ENCODE results near the gene CMTR1. TPM values are rescaled to one million over a fixed set of nuclear protein-coding genes. Genes with fewer than 3 reads are reported as not detected.

Gene CMTR1
- 10 to 100 TPM; 31.3 to 46.9 TPM for total RNA-seq
- polyA plus RNA-seq (ENCODE audit: insufficient read length in 2 of 2), result 10 to 100 TPM; 45.4 to 51.1 TPM
- long read RNA-seq, donor 1, full-length matches to known transcripts, result 4 of 4 reads
- long read RNA-seq, donor 1, partial matches to known transcripts, result 0 of 4 reads
- long read RNA-seq, donor 1, other reads (novel, unspliced or antisense), result 0 of 4 reads
- long read RNA-seq, donor 2, full-length matches to known transcripts, result 1 of 87 reads
- long read RNA-seq, donor 2, partial matches to known transcripts, result 33 of 87 reads
- long read RNA-seq, donor 2, other reads (novel, unspliced or antisense), result 53 of 87 reads
- long read RNA-seq, donor 3, full-length matches to known transcripts, result 1 of 1 reads
- long read RNA-seq, donor 3, partial matches to known transcripts, result 0 of 1 reads
- long read RNA-seq, donor 3, other reads (novel, unspliced or antisense), result 0 of 1 reads
- long read RNA-seq, donor 4, full-length matches to known transcripts, result 2 of 27 reads
- long read RNA-seq, donor 4, partial matches to known transcripts, result 25 of 27 reads
- long read RNA-seq, donor 4, other reads (novel, unspliced or antisense), result 0 of 27 reads

- 0% methylated on average over 53 of the region's 61 CpGs for WGBS (ENCODE audit: insufficient coverage)
- peak within 1 kb of the TSS; percentile 84 for H3K27ac ChIP-seq (ENCODE audit: low read depth, low read length)
- no peaks in the 10 kb centered on the region for H3K9me3 ChIP-seq (ENCODE audit: control insufficient read depth, insufficient read depth, low read length)
Observed at GRCh38 chr6:37432916-37433656, at the start of gene CMTR1. CMTR1 (plus strand) TSS chr6:37433221; CDS start chr6:37435630, 2,409 bp downstream.

GRCh38 chr6:37388578-37388977 lies 44.4 kb upstream of the CMTR1 start:
- Histone ChIP-seq H3K4me1 (ENCODE audit: control insufficient read depth, insufficient read depth, low read length) (no peaks in the 10 kb centered on the region), H3K27me3 (ENCODE audit: control insufficient read depth, insufficient read depth, low read length) (no peaks in the 10 kb centered on the region), H3K4me3 (ENCODE audit: low read depth, low read length) (no peak overlapping the region), H3K27ac (ENCODE audit: low read depth, low read length) (no peak overlapping the region), H3K9me3 (ENCODE audit: control insufficient read depth, insufficient read depth, low read length) (no peaks in the 10 kb centered on the region), H3K36me3 (ENCODE audit: control insufficient read depth, insufficient read depth, low read length) (peaks cover 34% of the 10 kb centered on the region)
- no peak for DNase-seq (ENCODE audit: low read depth in 4 of 6, low spot score in 6 of 6)

More at GRCh38 chr6:37432916-37433656, at the start of gene CMTR1:
- peak within 1 kb of the TSS; percentile 83 for H3K4me3 ChIP-seq (ENCODE audit: low read depth, low read length)
- H3K4me1 ChIP-seq (ENCODE audit: control insufficient read depth, insufficient read depth, low read length), result peaks cover 12% of the 10 kb centered on the region
- peak; percentile 77 to 96 (median 84) for DNase-seq (ENCODE audit: low read depth in 4 of 6, low spot score in 6 of 6)
- H3K27me3 ChIP-seq (ENCODE audit: control insufficient read depth, insufficient read depth, low read length), result no peaks in the 10 kb centered on the region
- peaks cover 14% of the 10 kb centered on the region for H3K36me3 ChIP-seq (ENCODE audit: control insufficient read depth, insufficient read depth, low read length)

- DNase-seq (ENCODE audit: low read depth in 4 of 6, low spot score in 6 of 6), result no peak
- no peaks in the 10 kb centered on the region for H3K27me3 ChIP-seq (ENCODE audit: control insufficient read depth, insufficient read depth, low read length)
- H3K4me3 ChIP-seq (ENCODE audit: low read depth, low read length), result no peak overlapping the region
- WGBS (ENCODE audit: insufficient coverage), result no CpG with 5 or more reads among the region's 3 CpGs
- no peaks in the 10 kb centered on the region for H3K4me1 ChIP-seq (ENCODE audit: control insufficient read depth, insufficient read depth, low read length)
- H3K27ac ChIP-seq (ENCODE audit: low read depth, low read length), result no peak overlapping the region
- H3K36me3 ChIP-seq (ENCODE audit: control insufficient read depth, insufficient read depth, low read length), result peaks cover 28% of the 10 kb centered on the region
- H3K9me3 ChIP-seq (ENCODE audit: control insufficient read depth, insufficient read depth, low read length), result no peaks in the 10 kb centered on the region
Observed at GRCh38 chr6:37389857-37390256, 43.2 kb upstream of the CMTR1 start.

GRCh38 chr6:37391120-37391519 lies 41.9 kb upstream of the CMTR1 start:
- no peaks in the 10 kb centered on the region for H3K9me3 ChIP-seq (ENCODE audit: control insufficient read depth, insufficient read depth, low read length)
- no peak for DNase-seq (ENCODE audit: low read depth in 4 of 6, low spot score in 6 of 6)
- no peak overlapping the region for H3K27ac ChIP-seq (ENCODE audit: low read depth, low read length)
- H3K36me3 ChIP-seq (ENCODE audit: control insufficient read depth, insufficient read depth, low read length), result peaks cover 28% of the 10 kb centered on the region
- H3K4me1 ChIP-seq (ENCODE audit: control insufficient read depth, insufficient read depth, low read length), result no peaks in the 10 kb centered on the region
- H3K27me3 ChIP-seq (ENCODE audit: control insufficient read depth, insufficient read depth, low read length), result no peaks in the 10 kb centered on the region
- WGBS (ENCODE audit: insufficient coverage), result 94% methylated on average over 2 of the region's 2 CpGs
- no peak overlapping the region for H3K4me3 ChIP-seq (ENCODE audit: low read depth, low read length)

- no CpG with 5 or more reads among the region's 1 CpG for WGBS (ENCODE audit: insufficient coverage)
- no peaks in the 10 kb centered on the region for H3K27me3 ChIP-seq (ENCODE audit: control insufficient read depth, insufficient read depth, low read length)
- H3K27ac ChIP-seq (ENCODE audit: low read depth, low read length), result no peak overlapping the region
- DNase-seq (ENCODE audit: low read depth in 4 of 6, low spot score in 6 of 6), result no peak
- no peak overlapping the region for H3K4me3 ChIP-seq (ENCODE audit: low read depth, low read length)
- H3K4me1 ChIP-seq (ENCODE audit: control insufficient read depth, insufficient read depth, low read length), result no peaks in the 10 kb centered on the region
- no peaks in the 10 kb centered on the region for H3K9me3 ChIP-seq (ENCODE audit: control insufficient read depth, insufficient read depth, low read length)
- H3K36me3 ChIP-seq (ENCODE audit: control insufficient read depth, insufficient read depth, low read length), result peaks cover 21% of the 10 kb centered on the region
Observed at GRCh38 chr6:37392821-37393220, 40.2 kb upstream of the CMTR1 start.

- no peak overlapping the region for H3K4me3 ChIP-seq (ENCODE audit: low read depth, low read length)
- no peaks in the 10 kb centered on the region for H3K9me3 ChIP-seq (ENCODE audit: control insufficient read depth, insufficient read depth, low read length)
- H3K4me1 ChIP-seq (ENCODE audit: control insufficient read depth, insufficient read depth, low read length), result no peaks in the 10 kb centered on the region
- no peaks in the 10 kb centered on the region for H3K27me3 ChIP-seq (ENCODE audit: control insufficient read depth, insufficient read depth, low read length)
- DNase-seq (ENCODE audit: low read depth in 4 of 6, low spot score in 6 of 6), result peak in 1 of 6 donors; percentile 57
- WGBS (ENCODE audit: insufficient coverage), result no CpG with 5 or more reads among the region's 1 CpG
- peaks cover 17% of the 10 kb centered on the region for H3K36me3 ChIP-seq (ENCODE audit: control insufficient read depth, insufficient read depth, low read length)
- H3K27ac ChIP-seq (ENCODE audit: low read depth, low read length), result no peak overlapping the region
Observed at GRCh38 chr6:37393381-37393929, 39.6 kb upstream of the CMTR1 start.

GRCh38 chr6:37396571-37397180 lies 36.3 kb upstream of the CMTR1 start:
- H3K9me3 ChIP-seq (ENCODE audit: control insufficient read depth, insufficient read depth, low read length), result no peaks in the 10 kb centered on the region
- no peak for DNase-seq (ENCODE audit: low read depth in 4 of 6, low spot score in 6 of 6)
- H3K27me3 ChIP-seq (ENCODE audit: control insufficient read depth, insufficient read depth, low read length), result no peaks in the 10 kb centered on the region
- H3K36me3 ChIP-seq (ENCODE audit: control insufficient read depth, insufficient read depth, low read length), result peaks cover 5% of the 10 kb centered on the region
- no peak overlapping the region for H3K4me3 ChIP-seq (ENCODE audit: low read depth, low read length)
- H3K27ac ChIP-seq (ENCODE audit: low read depth, low read length), result no peak overlapping the region
- 84% methylated on average over 2 of the region's 4 CpGs for WGBS (ENCODE audit: insufficient coverage)
- no peaks in the 10 kb centered on the region for H3K4me1 ChIP-seq (ENCODE audit: control insufficient read depth, insufficient read depth, low read length)

- no peaks in the 10 kb centered on the region for H3K4me1 ChIP-seq (ENCODE audit: control insufficient read depth, insufficient read depth, low read length)
- no peak for DNase-seq (ENCODE audit: low read depth in 4 of 6, low spot score in 6 of 6)
- no peak overlapping the region for H3K27ac ChIP-seq (ENCODE audit: low read depth, low read length)
- H3K9me3 ChIP-seq (ENCODE audit: control insufficient read depth, insufficient read depth, low read length), result no peaks in the 10 kb centered on the region
- no peak overlapping the region for H3K4me3 ChIP-seq (ENCODE audit: low read depth, low read length)
- peaks cover 5% of the 10 kb centered on the region for H3K36me3 ChIP-seq (ENCODE audit: control insufficient read depth, insufficient read depth, low read length)
- no peaks in the 10 kb centered on the region for H3K27me3 ChIP-seq (ENCODE audit: control insufficient read depth, insufficient read depth, low read length)
Observed at GRCh38 chr6:37399131-37399530, 33.9 kb upstream of the CMTR1 start.

- no peaks in the 10 kb centered on the region for H3K9me3 ChIP-seq (ENCODE audit: control insufficient read depth, insufficient read depth, low read length)
- H3K4me3 ChIP-seq (ENCODE audit: low read depth, low read length), result no peak overlapping the region
- no peaks in the 10 kb centered on the region for H3K27me3 ChIP-seq (ENCODE audit: control insufficient read depth, insufficient read depth, low read length)
- no peak overlapping the region for H3K27ac ChIP-seq (ENCODE audit: low read depth, low read length)
- H3K4me1 ChIP-seq (ENCODE audit: control insufficient read depth, insufficient read depth, low read length), result no peaks in the 10 kb centered on the region
- 75% methylated on average over 4 of the region's 4 CpGs for WGBS (ENCODE audit: insufficient coverage)
- DNase-seq (ENCODE audit: low read depth in 4 of 6, low spot score in 6 of 6), result no peak
- H3K36me3 ChIP-seq (ENCODE audit: control insufficient read depth, insufficient read depth, low read length), result peaks cover 5% of the 10 kb centered on the region
Observed at GRCh38 chr6:37399795-37400490, 33.1 kb upstream of the CMTR1 start.

Data from spinal cord (tissue), 10 donors.